Measurements from ENCODE around the gene CYBA. TPM values are rescaled to one million over a fixed set of nuclear protein-coding genes. Genes with fewer than 3 reads are reported as not detected.

Gene CYBA
- total RNA-seq, 4 donors from 2014 or later = 174 to 329 (median 245) TPM

- ATAC-seq (ENCODE audit: low FRiP score) (no peak), DNase-seq (ENCODE audit: low spot score) (no peak)
- TF ChIP-seq CTCF (IDR thresholded peaks at IDR 0.05) = no peak
Observed at GRCh38 chr16:88645455-88645854, 5.4 kb downstream of the CYBA start.

- TF ChIP-seq CTCF (IDR thresholded peaks at IDR 0.05) = no peak
- DNase-seq (ENCODE audit: low spot score) (no peak), ATAC-seq (ENCODE audit: low FRiP score) (no peak)
Observed at GRCh38 chr16:88643644-88643932, 7.3 kb downstream of the CYBA start.

GRCh38 chr16:88642881-88643643 lies 7.8 kb downstream of the CYBA start:
- ATAC-seq (ENCODE audit: low FRiP score) = no peak
- DNase-seq (ENCODE audit: low spot score) = no peak
- TF ChIP-seq CTCF (IDR thresholded peaks at IDR 0.05) = no peak

- ATAC-seq (ENCODE audit: low FRiP score) = no peak
- no peak for TF ChIP-seq CTCF (IDR thresholded peaks at IDR 0.05)
- no peak for DNase-seq (ENCODE audit: low spot score)
Observed at GRCh38 chr16:88640498-88641247, 10.2 kb downstream of the CYBA start.

- ATAC-seq (ENCODE audit: low FRiP score) = no peak
- TF ChIP-seq CTCF (IDR thresholded peaks at IDR 0.05) = no peak
- DNase-seq (ENCODE audit: low spot score) = no peak
Observed at GRCh38 chr16:88640039-88640495, 10.8 kb downstream of the CYBA start.

GRCh38 chr16:88639231-88640038 lies 11.4 kb downstream of the CYBA start:
- no peak for TF ChIP-seq CTCF (IDR thresholded peaks at IDR 0.05)
- DNase-seq (ENCODE audit: low spot score) = no peak
- ATAC-seq (ENCODE audit: low FRiP score) = no peak

All from omental fat pad (tissue), 4 donors.